GM12801 (cell line): ENCODE data around the gene TLK2.

ENCODE experiments used
- TF ChIP-seq, protein P1 (sequence below): IDR thresholded peaks from one replicate; pipeline ENCODE4 v1.5.1; 2011; ENCODE audit warnings: control low read depth; ENCODE audit not compliant: insufficient read length; ENCODE audit errors: extremely low read depth

The TLK2 gene

DNA sequence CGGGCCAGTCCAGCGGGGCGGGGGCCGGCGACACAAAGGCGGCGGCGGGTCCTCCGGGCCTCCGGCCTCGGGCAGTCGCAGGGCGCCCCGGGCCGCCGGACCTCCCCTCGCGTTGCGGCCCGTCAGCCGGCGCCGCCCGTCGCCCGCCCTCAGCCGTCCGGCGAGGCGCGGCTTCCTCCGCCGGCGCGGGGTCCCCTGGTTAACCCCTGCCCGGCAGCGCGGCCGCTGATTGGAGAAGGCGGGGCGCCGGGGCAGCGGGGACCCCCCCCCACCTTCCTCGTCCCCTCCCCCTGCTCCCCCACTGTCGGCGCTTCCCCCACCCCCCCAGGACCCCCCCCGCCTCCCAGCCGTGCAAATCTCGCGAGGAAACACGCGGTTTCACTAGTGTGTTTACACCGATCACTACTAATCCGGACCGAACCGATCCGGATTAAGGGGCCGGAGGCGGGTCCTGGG is at the start of gene TLK2:
Gene TLK2, plus strand, starts transcription at position 402 of the 456 bp plus-strand sequence. CDS start 2,301 bp downstream, outside the sequence.
- TF ChIP-seq, protein P1, sequence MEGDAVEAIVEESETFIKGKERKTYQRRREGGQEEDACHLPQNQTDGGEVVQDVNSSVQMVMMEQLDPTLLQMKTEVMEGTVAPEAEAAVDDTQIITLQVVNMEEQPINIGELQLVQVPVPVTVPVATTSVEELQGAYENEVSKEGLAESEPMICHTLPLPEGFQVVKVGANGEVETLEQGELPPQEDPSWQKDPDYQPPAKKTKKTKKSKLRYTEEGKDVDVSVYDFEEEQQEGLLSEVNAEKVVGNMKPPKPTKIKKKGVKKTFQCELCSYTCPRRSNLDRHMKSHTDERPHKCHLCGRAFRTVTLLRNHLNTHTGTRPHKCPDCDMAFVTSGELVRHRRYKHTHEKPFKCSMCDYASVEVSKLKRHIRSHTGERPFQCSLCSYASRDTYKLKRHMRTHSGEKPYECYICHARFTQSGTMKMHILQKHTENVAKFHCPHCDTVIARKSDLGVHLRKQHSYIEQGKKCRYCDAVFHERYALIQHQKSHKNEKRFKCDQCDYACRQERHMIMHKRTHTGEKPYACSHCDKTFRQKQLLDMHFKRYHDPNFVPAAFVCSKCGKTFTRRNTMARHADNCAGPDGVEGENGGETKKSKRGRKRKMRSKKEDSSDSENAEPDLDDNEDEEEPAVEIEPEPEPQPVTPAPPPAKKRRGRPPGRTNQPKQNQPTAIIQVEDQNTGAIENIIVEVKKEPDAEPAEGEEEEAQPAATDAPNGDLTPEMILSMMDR, result no peak

DNA sequence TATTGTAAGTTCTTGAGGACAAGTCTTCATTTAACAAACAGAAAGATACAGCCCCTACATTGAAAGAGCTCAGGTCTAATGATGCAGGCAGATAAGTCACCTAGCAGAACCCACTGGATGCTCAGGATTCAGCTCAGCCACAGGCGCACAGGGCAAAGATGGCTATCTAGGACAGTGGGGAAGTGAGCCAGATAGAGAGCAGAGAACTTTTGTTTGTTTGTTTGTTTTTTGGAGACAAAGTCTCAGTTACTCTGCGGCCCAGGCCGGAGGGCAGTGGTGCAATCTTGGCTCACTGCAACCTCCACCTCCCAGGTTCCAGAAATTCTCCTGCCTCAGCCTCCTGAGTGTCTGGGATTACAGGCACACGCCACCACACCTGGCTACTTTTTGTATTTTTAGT is 34.6 kb upstream of the TLK2 start:
- TF ChIP-seq, protein P1, result no peak

DNA sequence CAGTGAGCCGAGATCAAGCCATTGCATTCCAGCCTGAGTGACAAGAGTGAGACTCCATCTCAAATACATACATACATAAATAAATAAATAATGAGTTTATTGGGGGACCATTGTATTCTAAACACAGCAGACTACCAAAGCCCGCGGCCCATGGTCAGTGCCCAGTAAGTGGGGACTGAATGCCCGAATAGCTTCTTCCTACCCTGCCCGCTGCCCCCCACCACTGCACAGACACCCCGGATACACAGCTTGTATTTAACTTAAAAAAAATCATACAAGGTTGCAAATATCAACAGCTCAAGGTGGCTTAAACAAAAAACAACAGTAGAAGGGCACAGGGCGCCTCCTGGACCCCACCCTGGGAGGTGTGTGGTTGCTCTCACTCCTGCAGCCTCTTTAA is 22.6 kb upstream of the TLK2 start:
- TF ChIP-seq, protein P1, result no peak

DNA sequence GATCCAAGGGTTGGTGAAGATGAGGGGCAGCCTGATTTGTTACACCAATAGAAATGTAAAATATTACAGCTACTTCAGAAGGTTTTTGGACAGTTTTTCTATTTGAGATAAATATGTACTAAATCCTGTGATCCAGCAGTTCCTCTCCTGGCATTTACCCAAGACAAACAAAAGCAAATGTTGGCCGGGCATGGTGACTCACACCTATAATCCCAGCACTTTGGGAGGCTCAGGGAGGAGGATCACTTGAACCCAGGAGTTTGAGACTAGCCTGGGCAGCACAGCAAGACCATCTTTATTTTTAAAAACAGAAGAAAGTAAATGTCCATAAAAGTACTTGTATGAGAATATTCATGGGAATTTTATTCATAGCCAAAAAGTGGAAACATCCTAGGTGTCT is 84.0 kb downstream of the TLK2 start:
- TF ChIP-seq, protein P1, result no peak

DNA sequence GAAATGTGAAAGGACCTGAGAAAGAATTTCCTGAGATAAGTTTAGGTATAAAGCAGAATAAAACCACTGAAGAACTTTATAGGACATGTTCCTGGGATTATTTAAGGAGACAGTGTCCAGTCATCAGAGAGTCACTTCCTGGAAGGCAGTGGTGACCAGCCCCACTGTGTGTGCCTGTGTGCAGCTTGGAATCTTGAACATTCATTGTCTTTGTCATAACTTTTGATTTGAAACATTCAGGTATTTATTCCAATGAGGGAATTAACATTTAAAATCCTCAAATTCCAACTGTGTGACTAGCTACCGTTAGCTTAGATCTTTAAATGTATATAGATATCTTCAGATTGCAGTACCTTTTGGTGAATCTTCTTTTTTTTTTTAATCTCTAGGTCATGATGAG is 87.2 kb downstream of the TLK2 start:
- TF ChIP-seq, protein P1, result no peak

DNA sequence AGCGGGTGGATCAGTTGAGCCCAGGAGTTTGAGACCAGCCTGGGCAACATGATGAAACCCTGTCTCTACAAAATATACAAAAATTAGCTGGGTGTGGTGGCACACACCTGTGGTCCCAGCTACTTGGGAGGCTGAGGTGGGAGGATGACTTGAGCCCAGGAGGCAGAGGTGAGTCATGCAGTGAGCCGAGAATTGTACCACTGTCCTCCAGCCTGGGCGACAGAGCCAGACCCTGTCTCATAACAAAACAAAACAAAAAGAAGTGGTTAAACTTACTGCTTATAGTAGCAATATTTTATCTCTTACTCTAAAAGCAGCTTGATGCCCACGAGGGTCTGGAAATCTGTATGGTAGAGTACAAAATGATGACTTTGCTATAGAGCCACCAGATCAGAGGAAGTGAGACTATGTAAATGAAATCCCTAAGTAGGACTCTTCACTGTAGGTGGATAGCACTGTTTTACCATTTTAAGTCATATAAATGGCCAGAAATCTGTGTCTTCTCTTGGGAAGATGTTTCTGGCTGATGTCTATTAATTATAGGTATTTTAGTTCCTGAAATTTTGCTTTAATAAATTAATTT is 88.5 kb downstream of the TLK2 start:
- TF ChIP-seq, protein P1, result no peak

DNA sequence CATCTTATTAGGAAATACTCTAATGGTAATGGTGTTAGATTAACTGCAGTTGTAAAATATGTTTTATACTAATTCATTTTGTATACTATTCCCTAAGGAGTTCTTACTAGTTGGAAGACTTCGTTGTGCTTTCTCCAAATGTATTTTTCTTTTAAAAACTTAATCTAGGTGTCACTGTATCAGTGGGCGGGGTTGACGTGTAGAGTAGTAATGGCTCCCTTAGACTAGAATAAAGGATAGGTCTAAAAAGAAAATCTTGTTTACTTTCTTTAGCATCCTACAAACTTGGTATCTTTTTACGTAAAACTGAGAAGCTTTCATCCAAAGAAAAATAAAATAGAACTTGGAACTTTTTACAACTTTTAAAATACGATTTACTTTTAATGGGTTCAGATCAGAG is 93.9 kb downstream of the TLK2 start:
- TF ChIP-seq, protein P1, result no peak
